Subcutaneous abdominal adipose tissue (tissue), 5 donors: Measurements from ENCODE around the gene KCNAB2.
A peak's percentile ranks its signal among the peaks of the same experiment; 100 is the strongest.

Experiments used
- H3K27ac ChIP-seq: one replicate; pipeline ENCODE4 v1.7.0; 2013; ENCODE audit warnings: low read depth, mild to moderate bottlenecking, inconsistent platforms, low read length, moderate library complexity
- H3K27me3 ChIP-seq, 5 donors: one replicate each; pipeline ENCODE4 v1.7.0; 2013; ENCODE audit warnings: low read length in 5 of 5, inconsistent platforms in 1 of 5; ENCODE audit not compliant: control insufficient read depth in 5 of 5, insufficient read depth in 4 of 5
- H3K36me3 ChIP-seq, 5 donors: one replicate each; pipeline ENCODE4 v1.7.0; 2013; ENCODE audit warnings: low read length in 5 of 5; ENCODE audit not compliant: control insufficient read depth in 5 of 5, insufficient read depth in 5 of 5
- H3K4me1 ChIP-seq, 5 donors: one replicate each; pipeline ENCODE4 v1.7.0; 2013; ENCODE audit warnings: low read length in 5 of 5, mild to moderate bottlenecking in 3 of 5, moderate library complexity in 1 of 5; ENCODE audit not compliant: control insufficient read depth in 5 of 5, insufficient read depth in 5 of 5
- H3K4me3 ChIP-seq, 5 donors: one replicate each; pipeline ENCODE4 v1.7.0; 2013; ENCODE audit warnings: low read length in 5 of 5, low read depth in 1 of 5
- H3K9ac ChIP-seq, 5 donors: one replicate each; pipeline ENCODE4 v1.7.0; 2013; ENCODE audit warnings: low read length in 5 of 5, mild to moderate bottlenecking in 4 of 5, moderate library complexity in 3 of 5
- H3K9me3 ChIP-seq, 5 donors: one replicate each; pipeline ENCODE4 v1.7.0; 2013; ENCODE audit warnings: low read length in 5 of 5; ENCODE audit not compliant: control insufficient read depth in 5 of 5
- donor health status: healthy.
- donor health status: healthy.
- donor health status: healthy.
- donor health status: healthy.
- donor health status: healthy.

KCNAB2 gene

DNA sequence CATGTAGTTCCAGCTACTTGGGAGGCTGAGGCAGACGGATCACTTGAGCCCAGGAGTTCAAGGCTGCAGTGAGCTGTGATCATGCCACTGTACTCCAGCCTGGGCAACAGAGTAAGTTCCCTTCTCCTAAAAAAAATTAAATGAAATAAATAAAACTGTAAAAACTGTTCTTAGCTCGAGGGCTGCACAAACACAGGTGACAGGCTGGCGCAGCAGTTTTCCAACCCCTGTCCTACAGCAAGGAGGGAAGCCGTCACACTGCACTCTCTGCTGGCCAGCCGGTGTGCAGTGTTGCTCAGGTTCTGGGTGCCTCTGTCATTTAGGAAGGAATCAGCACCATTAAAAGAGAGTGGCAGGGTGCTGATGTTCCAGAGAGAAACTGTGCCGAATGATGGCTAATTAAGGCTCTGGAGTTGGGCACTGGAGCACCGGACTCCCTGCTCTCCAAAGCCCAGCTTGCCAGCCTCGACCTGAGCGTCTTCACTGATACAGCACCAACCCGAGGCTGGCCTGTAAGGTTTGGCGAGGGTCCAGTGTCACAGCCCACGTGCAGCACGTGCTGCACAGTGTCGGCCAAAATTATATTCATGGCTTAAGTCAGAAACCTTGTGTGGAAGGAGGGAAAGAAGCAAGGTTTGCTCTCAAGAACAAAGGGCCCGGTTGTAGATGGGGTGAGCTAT lies 26.4 kb upstream of the KCNAB2 start:
- Histone ChIP-seq H3K4me1 (peaks cover 0 to 5% (median 2%) of the 10 kb centered on the region in 5 donors), H3K27ac (no peak overlapping the region), H3K27me3 (peaks cover 0 to 3% (median 0%) of the 10 kb centered on the region in 5 donors), H3K9me3 (no peaks in the 10 kb centered on the region), H3K4me3 (no peak overlapping the region), H3K36me3 (no peaks in the 10 kb centered on the region), H3K9ac (no peak overlapping the region)

DNA sequence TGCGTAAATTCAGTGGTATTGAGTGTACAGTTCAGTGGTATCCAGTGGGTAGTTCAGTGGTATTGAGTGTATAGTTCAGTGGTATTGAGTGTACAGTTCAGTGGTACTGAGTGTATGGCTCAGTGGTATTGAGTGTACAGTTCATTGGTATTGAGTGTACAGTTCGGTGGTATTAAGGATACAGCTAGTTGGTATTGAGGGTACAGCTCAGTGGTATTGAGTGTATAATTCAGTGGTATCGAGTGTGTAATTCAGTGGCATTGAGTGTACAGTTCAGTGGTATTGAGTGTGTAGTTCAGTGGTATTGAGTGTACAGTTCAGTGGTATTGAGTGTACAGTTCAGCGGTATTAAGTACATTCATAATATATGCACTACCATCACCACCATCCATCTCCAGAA lies 23.5 kb upstream of the KCNAB2 start:
- H3K9me3 ChIP-seq: no peaks in the 10 kb centered on the region
- H3K9ac ChIP-seq: no peak overlapping the region
- H3K4me3 ChIP-seq: no peak overlapping the region
- H3K27me3 ChIP-seq: peaks cover 4 to 13% (median 7%) of the 10 kb centered on the region in 5 donors
- H3K36me3 ChIP-seq: no peaks in the 10 kb centered on the region
- no peak overlapping the region for H3K27ac ChIP-seq
- peaks cover 0 to 20% (median 8%) of the 10 kb centered on the region in 5 donors for H3K4me1 ChIP-seq

DNA sequence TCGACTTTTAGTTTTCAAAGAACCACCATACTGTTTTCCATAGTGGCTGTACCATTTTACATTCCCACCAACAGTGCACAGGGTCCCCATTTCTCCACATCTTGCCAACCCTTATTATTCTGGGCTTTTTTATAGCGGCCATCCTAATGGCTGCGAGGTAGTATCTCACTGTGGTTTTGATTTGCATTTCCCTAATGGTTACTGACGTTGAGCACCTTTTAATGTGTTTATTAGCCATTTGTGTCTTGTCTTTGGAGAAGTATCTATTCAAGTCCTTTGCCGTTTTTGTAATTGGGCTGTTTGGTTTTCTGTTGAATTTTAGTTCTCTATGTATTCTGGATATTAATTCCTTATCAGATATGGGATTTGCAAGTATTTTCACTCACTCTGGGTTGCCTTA lies 22.3 kb upstream of the KCNAB2 start:
- Histone ChIP-seq H3K4me1 (peaks cover 0 to 30% (median 8%) of the 10 kb centered on the region in 5 donors), H3K9me3 (no peaks in the 10 kb centered on the region), H3K36me3 (no peaks in the 10 kb centered on the region), H3K9ac (no peak overlapping the region), H3K4me3 (no peak overlapping the region), H3K27me3 (peaks cover 4 to 13% (median 7%) of the 10 kb centered on the region in 5 donors), H3K27ac (no peak overlapping the region)

DNA sequence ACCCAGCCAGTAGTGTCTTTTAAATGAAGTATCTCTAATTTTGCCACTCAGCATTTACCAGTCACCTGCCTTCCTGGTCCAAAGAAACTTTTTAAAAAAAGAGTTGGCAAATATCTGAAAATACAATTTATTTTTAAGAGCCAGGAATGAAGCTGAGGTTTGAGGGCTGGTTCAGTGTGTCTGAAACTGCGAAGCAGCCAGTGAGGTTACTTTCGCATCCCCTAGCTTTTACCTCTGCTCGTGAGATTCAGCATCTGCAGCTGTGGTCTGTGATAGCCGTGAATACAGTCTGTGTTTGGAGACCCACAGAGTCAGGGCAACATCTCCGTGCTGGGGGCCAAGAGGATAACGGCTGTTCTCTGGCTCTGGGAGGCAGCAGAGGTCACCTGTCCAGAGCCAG lies 21.3 kb upstream of the KCNAB2 start:
- Histone ChIP-seq H3K27ac (no peak overlapping the region), H3K36me3 (peaks cover 0 to 2% (median 0%) of the 10 kb centered on the region in 5 donors), H3K9me3 (no peaks in the 10 kb centered on the region), H3K4me1 (peaks cover 0 to 40% (median 8%) of the 10 kb centered on the region in 5 donors), H3K27me3 (peaks cover 4 to 13% (median 7%) of the 10 kb centered on the region in 5 donors), H3K4me3 (no peak overlapping the region), H3K9ac (no peak overlapping the region)

DNA sequence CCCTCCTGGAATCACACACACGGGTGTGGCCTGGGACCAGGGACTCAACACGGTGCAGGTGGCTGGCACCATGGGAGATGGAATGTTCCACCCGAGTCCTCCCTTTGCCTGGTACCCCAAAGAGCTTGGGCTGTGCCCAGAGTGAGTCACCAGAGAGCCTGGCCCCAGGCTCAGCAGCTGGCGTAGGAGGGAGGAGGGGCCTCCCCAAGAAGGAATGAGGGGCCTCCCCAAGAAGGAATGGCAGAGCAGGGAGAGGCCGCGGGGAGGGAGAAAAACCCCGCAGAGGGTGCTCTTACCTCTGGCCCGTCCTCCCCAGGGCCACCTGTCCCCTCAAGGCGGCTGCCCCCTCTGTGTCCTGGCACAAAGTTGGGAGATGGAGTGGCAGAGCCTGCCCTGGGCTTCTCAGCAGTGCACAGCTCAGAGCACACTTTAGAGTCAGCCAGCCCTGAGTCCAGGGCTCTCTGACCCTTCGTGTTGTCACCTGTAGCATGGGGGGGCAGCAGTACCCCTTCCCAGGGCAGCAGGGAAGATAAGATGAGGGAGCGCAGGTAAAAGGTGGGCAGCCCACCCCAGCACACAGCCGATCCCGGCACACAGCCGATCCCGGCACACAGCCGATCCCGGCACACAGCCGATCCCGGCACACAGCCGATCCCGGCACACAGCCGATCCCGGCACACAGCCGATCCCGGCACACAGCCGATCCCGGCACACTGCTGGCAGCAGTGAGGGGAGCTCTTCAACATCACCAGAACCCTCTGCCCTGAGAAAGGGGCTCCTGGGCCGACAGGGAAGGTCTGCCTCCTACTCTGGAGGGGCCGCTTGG lies 20.2 kb upstream of the KCNAB2 start:
- no peak overlapping the region for H3K9ac ChIP-seq
- peaks cover 0 to 48% (median 8%) of the 10 kb centered on the region in 5 donors for H3K4me1 ChIP-seq
- peaks cover 4 to 13% (median 7%) of the 10 kb centered on the region in 5 donors for H3K27me3 ChIP-seq
- H3K27ac ChIP-seq: no peak overlapping the region
- H3K4me3 ChIP-seq: peak overlapping the region in 3 of 5 donors; percentile 1 to 59 (median 42)
- H3K36me3 ChIP-seq: peaks cover 0 to 4% (median 0%) of the 10 kb centered on the region in 5 donors
- no peaks in the 10 kb centered on the region for H3K9me3 ChIP-seq

DNA sequence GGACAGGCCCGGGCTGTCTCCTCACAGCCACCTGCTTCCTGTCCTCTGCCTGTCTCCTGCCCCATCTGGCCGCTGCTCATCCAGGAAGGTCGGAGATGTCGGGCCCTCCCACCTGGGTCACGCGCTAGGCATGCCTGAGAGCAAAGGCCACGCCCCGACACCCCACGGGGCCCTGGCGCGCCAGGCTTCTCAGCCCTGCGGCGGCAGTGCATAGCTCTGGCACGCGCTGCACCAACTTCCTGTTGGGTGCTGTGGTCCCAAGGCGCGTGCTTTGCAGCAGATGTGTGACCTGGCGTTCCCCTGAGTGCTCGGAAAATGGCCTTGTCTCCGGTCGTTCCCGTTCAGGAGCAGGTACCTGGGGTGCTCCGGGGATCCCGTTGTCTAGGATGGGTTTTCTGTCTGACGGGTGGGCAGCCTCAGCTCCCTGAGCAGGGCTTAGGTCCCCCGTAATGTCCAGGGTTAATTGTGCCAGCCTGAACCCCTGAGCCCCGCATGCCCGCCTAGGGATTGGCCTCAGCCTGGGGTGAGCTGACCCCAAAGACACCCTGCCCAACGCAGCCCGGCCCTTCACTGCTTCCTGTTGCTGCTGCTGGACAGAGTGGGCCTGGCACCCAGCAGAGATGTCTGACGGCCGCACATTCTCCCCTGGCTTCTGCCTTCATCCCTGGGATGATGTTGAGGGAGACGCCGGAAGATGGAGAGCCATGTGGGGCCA lies 19.4 kb upstream of the KCNAB2 start:
- peak overlapping the region in 4 of 5 donors; percentile 1 to 61 (median 50) for H3K4me3 ChIP-seq
- H3K27me3 ChIP-seq: peaks cover 4 to 13% (median 7%) of the 10 kb centered on the region in 5 donors
- H3K9me3 ChIP-seq: no peaks in the 10 kb centered on the region
- peak overlapping the region in 2 of 5 donors; percentile 16 to 32 for H3K9ac ChIP-seq
- H3K4me1 ChIP-seq: peaks cover 0 to 50% (median 10%) of the 10 kb centered on the region in 5 donors
- peaks cover 0 to 4% (median 0%) of the 10 kb centered on the region in 5 donors for H3K36me3 ChIP-seq
- no peak overlapping the region for H3K27ac ChIP-seq

DNA sequence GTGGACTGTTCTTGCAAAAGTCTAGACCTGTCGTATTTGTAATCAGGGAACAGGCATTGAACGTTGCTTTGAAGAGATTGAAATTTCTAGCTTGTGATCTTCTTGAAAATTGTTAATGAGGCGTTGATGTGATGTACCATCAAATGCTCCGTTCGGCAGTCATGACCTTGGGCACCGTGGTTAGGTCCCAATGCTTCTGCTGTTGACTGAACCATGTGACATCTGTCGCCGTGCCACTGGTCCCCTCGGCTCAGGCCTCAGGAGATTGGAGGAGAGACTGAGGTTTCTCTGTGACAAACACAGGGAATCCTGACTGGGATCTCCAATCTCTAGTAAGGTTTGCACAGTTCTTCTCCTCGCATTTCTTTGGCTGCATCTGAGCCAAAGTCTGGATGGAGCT lies 18.1 kb upstream of the KCNAB2 start:
- Histone ChIP-seq H3K36me3 (peaks cover 0 to 4% (median 0%) of the 10 kb centered on the region in 5 donors), H3K27me3 (peaks cover 4 to 13% (median 7%) of the 10 kb centered on the region in 5 donors), H3K9ac (no peak overlapping the region), H3K4me3 (peak overlapping the region in 3 of 5 donors; percentile 18 to 59 (median 42)), H3K27ac (no peak overlapping the region), H3K9me3 (no peaks in the 10 kb centered on the region), H3K4me1 (peaks cover 0 to 50% (median 10%) of the 10 kb centered on the region in 5 donors)

DNA sequence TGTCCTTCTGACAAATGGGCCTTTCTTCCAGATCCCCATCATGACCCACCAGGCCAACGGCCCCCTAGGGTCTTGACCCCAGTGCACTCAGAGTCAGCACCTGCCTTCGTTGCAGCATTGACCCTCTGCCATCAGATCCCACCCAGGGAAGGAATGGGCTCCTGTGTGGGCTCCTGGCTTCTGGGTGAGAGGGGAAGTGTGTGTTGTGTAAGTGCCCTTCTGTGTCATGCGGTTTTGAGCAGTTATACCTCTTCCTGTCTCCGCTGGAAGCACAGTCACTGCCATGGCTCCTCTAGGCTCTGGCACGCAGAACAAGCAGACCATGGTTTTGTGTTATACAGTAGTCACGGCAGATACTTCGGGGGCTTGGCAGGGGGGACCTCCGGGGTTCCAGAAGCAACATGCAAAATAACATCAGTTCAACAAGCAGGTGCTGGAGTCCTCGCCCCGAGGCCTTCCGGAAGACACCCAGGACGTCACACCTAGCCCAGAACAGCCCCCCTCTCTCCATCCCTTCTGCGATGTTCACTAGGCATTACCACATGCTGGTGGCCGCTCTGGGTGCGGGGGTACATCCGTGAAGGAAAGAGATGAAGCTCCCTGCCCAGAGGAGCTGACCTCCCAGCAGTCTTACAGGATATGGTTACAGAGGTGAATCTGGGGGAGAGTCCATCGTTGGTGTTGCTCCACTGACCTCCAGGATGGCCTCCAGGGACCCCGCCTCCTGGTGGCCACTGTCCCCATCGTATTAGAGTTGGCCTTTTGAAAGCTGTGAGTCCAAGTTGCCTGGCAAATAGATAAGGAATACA lies 17.4 kb upstream of the KCNAB2 start:
- Histone ChIP-seq H3K4me1 (peaks cover 0 to 50% (median 10%) of the 10 kb centered on the region in 5 donors), H3K9ac (no peak overlapping the region), H3K9me3 (no peaks in the 10 kb centered on the region), H3K4me3 (peak overlapping the region in 2 of 5 donors; percentile 15 to 59), H3K27me3 (peaks cover 4 to 16% (median 7%) of the 10 kb centered on the region in 5 donors), H3K27ac (no peak overlapping the region), H3K36me3 (peaks cover 0 to 4% (median 0%) of the 10 kb centered on the region in 5 donors)

DNA sequence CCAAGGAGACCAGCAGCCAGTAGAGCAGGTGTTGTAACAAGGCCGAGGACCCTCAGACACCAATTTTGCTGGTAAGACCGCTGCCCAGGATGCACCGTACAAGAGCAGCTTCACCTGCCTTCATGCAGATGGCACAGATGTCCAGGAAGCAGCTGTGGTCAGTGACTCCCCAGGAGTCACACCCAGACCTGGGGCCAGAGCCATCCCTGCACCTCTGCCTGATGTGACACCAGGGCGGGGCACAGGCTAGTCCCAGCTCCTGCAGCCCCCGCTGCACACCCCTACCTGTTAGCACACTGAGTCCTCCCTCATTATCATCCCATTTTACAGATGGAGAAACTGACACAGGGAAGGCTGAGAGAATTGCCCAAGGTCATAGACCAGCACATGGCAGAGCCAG lies 16.3 kb upstream of the KCNAB2 start:
- no peak overlapping the region for H3K9ac ChIP-seq
- H3K9me3 ChIP-seq: no peaks in the 10 kb centered on the region
- H3K27me3 ChIP-seq: peaks cover 4 to 17% (median 9%) of the 10 kb centered on the region in 5 donors
- no peak overlapping the region for H3K27ac ChIP-seq
- peaks cover 0 to 50% (median 10%) of the 10 kb centered on the region in 5 donors for H3K4me1 ChIP-seq
- H3K36me3 ChIP-seq: peaks cover 0 to 4% (median 0%) of the 10 kb centered on the region in 5 donors
- H3K4me3 ChIP-seq: no peak overlapping the region
